M059J (cell line): ENCODE results near the gene GALNT9. TPM values are rescaled to one million over a fixed set of nuclear protein-coding genes. Genes with fewer than 3 reads are reported as not detected.
A peak's percentile ranks its signal among the peaks of the same experiment; 100 is the strongest.
"Not testable (repeated sequence)": the region's sequence is repeated elsewhere in the genome, so short reads cannot be mapped to it uniquely, and the experiment has no call there.

ENCODE experiments used
- DNase-seq: peaks from one replicate; pipeline ENCODE4 v3.0.0-alpha.2; 2012; ENCODE audit warnings: low read depth
- total RNA-seq: library from RNA; depleted of rRNA; stranded (reverse); fragments of >200 nt; shearing (Covaris generic); gene quantifications from 2 replicates; pipeline ENCODE4 v1.2.3, GENCODE V29; 2014

The GALNT9 gene
- total RNA-seq, 1 experiment from 2014 or later = not detected

- DNase-seq = no peak
These were observed 170.5 kb downstream of the GALNT9 start for GRCh38 chr12:132158677-132159554.

DNA sequence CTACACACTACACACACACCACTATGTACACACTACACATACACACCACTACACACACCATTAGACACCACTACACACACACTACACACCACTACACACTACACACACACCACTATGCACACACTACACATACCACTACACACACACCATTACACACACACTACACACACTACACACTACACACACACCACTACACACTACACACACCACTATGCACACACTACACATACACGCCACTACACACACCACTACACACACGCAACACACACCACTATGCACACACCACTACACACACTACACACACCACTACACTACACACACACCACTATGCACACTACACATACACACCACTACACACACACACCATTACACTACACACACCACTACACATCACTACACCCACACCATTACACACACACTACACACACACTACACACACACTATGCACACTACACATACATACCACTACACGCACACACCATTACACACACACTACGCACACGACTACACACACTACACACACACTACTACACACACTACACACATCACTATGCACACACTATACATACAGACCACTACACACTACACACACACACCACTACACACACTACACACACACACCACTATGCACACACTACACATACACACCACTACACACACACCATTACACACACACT, 171.5 kb downstream of the GALNT9 start:
- DNase-seq = no peak

GRCh38 chr12:132156573-132157325, 172.6 kb downstream of the GALNT9 start:
- DNase-seq = no peak

DNA sequence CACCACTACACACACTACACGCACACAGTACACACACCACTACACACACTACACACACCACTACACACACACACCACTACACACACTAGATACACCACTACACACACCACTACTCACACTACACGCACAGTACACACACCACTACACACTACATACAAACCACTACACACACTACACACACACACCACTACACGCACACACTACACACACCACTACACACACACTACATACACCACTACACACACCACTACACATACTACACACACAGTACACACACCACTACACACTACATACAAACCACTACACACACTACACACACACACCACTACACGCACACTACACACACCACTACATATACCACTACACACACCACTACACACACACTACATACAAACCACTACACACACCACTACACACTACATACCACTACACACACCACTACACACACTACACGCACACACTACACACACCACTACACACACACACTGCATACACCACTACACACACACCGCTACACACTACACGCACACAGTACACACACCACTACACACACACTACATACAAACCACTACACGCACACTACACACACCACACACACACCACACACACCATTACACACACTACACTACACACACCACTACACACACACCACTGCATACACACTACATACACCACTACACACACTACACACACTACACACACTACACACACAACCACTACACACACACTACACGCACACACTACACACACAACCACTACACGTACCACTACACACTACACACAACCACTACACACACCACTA, 173.4 kb downstream of the GALNT9 start:
- DNase-seq = no peak

DNA sequence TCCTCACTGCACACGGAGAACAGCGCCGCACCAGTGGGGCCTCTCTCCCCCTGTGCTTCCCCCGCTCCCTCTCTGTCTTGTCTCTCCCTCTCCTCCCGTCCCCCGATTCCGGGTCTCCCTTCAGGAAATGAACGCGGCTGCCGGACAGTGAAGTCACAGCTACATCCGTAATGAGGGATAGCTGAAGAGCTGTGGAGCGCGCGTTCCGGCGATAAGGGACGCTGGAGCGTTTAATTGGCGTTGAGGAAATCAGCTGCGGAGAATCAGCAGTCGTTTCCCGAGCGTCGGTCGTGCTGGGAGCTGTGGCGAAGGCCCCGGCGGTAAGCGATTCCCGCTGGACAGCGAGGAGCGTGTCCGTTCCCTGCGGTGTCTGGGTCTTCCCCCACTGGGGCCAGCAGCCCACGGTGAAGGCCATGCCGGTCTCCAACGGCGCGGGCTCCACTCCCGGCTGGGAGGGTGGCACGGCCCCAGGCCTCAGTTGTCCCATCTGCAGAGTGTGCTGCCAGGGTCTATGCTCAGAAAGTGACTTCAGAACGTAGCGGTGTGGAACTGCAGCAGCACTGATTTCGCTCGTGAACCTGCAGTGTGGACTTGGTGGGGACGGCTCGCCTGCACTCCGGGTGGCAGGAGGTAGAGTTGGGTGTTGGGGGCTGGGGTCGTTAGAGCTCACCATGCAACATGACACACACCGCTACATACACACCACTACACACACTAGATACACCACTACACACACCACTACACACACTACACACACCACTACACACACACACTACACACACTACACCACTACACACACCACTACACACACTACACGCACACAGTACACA, 174.2 kb downstream of the GALNT9 start:
- no peak for DNase-seq

DNA sequence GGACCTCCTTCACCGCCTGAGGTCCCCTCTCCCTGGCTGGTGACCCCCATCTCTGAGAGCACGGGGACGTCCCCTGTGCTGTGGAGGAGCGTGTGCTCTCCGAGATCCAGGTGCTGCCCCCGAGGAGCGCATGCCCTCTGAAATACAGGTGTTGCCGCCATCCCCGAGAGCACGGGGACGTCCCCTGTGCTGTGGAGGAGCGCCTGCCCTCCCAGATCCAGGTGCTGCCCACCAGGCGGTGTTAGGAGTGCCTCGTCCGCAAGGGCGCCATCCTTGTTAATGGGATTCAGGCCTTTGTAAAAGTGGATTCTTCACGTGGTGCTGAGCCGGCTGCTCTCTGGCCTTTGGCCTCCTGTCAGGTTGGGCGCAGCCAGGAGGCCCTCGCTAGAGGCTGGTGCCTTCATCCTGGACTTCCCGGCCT, 175.0 kb downstream of the GALNT9 start:
- no peak for DNase-seq

DNA sequence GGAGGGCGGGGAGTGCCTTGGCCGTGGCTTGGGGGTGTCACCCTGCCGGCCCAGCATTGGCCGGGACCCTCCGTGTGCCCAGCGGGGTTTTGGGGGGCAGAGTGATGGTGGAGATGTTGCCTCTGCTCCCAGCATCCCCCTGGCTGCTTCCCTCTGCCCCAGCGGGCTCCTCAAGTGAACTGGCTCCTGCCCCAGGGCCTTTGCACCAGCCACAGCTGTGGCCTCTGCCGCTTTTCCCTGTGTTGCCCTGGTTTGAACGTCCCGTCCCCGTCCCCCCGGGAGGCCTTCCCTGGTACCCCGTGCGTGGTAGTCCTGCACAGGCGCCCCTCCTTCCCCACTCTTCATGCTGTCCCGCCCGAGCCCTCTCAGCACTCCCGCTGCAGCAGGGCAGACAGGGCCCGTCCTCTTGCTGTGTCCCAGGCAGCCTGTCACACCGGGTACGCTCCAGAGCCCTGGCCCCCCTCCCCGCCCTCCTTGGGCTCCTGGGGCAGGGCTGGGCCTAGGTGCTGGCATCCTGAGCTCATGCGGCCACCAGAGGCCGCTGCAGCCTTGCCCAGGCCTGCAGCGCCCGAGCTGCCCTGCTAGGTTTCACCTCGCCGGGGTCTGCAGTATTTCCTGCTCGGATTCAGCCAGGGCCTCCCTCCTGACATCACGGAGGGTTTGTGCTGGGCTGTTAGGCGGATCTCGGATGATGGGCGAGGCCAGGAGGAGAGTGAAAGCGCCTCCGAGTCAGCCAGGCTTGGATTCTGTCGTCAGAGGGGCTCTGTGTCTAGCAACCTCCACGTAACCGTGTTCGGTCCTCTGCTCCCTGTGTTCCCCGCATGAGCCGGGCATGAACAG, 175.7 kb downstream of the GALNT9 start:
- DNase-seq = peak; percentile 55

- DNase-seq = no peak
These were observed 176.4 kb downstream of the GALNT9 start for GRCh38 chr12:132152953-132153352.

DNA sequence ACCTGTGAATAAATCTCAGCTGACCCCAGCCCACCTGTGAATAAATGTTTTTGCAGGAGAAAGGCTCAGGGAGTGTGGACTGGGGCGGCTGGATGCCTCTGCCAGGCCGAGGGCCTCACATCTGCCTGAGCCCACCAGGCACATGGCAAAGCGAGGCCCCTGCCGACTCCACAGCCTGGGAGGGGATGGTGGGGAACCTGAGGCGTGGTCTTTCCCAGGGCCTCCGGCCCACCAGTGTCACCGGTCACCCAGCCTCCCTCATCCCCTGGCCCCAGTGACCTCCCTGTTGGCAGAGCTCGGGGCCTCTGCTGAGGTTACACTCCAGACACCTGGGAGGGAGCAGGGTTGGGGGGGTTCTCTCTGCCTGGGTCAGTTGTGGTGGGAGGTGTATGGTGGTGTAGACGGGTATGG, 177.0 kb downstream of the GALNT9 start:
- DNase-seq = no peak

- no peak for DNase-seq
These were observed 177.5 kb downstream of the GALNT9 start for GRCh38 chr12:132151766-132152410.

GRCh38 chr12:132151145-132151765, 178.1 kb downstream of the GALNT9 start:
- no peak for DNase-seq

DNA sequence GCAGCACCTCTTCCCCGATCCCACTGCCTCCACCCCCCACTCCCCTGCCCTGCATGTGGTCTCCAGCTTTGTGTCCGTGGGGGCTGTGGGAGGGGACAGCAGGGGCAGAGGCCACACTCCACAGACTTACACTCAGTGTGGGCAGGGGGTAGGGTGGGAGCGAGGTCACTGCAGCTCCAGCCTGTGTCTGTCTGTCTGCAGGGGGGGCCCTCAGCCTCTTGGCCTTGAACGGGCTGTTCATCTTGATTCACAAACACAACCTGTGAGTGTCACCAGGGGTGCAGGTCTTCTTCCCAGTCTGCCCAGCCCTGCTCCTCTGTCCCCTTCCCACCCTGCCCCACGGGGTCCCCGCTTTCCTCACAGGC, 178.6 kb downstream of the GALNT9 start:
- DNase-seq = no peak

DNA sequence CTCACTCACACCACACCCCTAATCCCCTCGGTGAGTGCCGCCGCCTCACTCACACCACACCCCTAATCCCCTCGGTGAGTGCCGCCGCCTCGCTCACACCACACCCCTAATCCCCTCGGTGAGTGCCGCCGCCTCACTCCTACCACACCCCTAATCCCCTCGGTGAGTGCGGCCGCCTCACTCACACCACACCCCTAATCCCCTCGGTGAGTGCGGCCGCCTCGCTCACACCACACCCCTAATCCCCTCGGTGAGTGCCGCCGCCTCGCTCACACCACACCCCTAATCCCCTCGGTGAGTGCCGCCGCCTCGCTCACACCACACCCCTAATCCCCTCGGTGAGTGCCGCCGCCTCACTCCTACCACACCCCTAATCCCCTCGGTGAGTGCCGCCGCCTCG, 179.9 kb downstream of the GALNT9 start:
- DNase-seq = not testable (repeated sequence)

DNA sequence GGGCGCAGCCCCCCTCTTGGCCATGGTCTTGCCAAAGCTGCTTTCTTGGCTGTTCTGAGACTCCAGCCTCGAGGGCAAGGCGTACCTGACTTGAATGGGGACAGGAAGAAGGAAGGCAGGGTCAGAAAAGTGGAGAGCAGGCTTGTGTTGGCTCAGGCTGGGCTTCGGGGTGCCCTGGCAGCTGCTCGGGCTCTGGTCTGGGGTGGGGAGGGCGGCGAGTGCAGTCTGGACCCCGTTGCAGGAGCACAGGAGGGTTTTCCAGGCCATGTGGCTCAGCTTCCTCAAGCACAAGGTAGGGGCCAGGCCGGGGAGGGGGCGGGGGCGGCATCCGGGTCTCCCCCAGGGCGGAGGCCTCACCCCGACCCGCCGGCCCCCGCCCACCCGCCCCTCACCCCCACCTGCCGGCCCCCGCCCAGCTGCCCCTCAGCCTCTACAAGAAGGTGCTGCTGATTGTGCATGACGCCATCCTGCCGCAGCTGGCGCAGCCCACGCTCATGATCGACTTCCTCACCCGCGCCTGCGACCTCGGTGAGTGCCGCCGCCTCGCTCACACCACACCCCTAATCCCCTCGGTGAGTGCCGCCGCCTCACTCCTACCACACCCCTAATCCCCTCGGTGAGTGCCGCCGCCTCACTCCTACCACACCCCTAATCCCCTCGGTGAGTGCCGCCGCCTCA, 180.9 kb downstream of the GALNT9 start:
- DNase-seq = no peak

DNA sequence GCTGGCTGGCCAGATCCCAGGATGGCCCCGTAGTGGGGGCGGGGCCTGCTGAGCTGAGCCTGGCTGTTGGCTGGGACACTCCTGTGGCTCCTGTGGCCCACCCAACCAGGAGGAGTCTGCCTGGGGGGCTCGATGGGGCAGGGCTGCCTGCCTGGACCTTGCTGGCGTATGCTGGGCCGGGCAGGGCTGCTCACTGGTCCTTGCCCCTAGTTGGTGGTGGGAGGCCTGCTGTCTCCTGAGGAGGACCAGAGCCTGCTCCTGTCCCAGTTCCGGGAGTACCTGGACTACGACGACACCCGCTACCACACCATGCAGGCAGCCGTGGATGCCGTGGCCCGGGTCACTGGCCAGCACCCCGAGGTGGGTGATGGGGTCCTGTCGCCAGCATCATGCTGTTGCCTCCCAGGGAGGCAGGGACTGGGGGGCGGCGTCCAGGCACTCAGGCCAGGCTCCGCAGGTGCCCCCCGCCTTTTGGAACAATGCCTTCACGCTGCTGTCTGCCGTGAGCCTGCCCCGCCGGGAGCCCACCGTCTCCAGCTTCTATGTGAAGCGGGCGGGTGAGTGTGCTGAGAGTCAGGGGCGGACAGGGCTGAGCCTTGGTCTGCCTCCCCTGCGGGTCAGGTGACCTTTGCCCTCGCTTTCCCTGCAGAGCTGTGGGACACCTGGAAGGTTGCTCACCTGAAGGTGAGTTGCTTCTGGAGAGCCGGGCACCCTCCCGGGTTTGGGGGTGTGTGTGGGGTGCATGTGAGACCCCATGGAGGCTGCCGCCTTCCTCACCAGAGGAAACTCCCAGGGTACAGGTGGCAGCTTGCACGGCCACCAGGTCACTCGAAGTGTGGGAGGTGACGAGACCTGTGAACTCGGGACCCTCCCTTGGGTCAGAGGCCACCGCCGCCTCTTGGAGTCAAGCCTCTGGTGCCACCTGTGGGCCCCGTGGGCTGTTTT, 181.7 kb downstream of the GALNT9 start:
- DNase-seq = no peak

DNA sequence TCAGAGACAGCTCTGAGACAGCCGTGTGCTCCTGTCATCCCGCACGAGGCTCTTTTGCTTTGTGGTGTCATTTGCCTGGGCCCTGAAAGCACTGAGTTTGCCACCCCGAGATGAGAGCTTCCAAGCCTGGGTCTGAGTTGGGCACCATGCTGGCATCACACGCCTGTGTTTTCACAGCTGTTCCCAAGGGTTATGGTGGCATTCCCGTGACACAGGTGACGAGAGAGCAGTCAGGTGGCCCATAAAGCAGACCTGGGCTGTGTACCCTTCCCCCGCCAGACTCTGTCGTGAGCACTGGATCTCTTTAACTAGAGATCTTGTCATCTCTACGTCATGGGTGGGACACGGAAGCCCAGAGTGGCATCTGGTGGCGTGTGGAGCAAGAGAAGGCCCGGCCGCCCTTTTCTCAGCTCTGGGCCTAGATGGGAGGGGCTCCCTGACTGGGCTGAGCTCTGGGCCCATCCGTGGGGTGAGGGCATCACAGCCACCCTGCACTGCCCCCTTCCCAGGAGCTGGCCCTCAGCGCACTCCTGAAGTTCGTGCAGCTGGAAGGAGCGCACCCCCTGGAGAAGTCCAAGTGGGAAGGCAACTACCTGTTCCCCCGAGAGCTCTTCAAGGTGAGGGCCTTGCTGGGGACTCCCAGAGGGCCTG, 182.5 kb downstream of the GALNT9 start:
- no peak for DNase-seq
